H9 (cell line): ENCODE measurements around the gene APLN. TPM values are rescaled to one million over a fixed set of nuclear protein-coding genes. Genes with fewer than 3 reads are reported as not detected.

Experiments used
- DNase-seq: peaks from one replicate; pipeline ENCODE4 v3.0.0-alpha.2; 2017
- H2AFZ ChIP-seq: one replicate; pipeline ENCODE4 v1.6.1; 2013; ENCODE audit warnings: mild to moderate bottlenecking, low read length, control low read depth, moderate library complexity
- H2AK5ac ChIP-seq: 2 replicates; pipeline ENCODE4 v1.6.1; 2013; ENCODE audit warnings: low read length, control low read depth, mixed read lengths; ENCODE audit not compliant: insufficient read length
- H2BK120ac ChIP-seq: one replicate; pipeline ENCODE4 v1.6.1; 2013; ENCODE audit warnings: low read depth, mild to moderate bottlenecking, low read length, control low read depth, inconsistent platforms; ENCODE audit not compliant: poor library complexity, severe bottlenecking
- H2BK12ac ChIP-seq: 2 replicates; pipeline ENCODE4 v1.6.1; 2013; ENCODE audit warnings: low read length, control low read depth, mixed read lengths, low read depth; ENCODE audit not compliant: insufficient read length
- H2BK15ac ChIP-seq: 2 replicates; pipeline ENCODE4 v1.6.1; 2013; ENCODE audit warnings: low read depth, low read length, control low read depth
- H2BK20ac ChIP-seq: one replicate; pipeline ENCODE4 v1.6.1; 2013; ENCODE audit warnings: low read depth, mild to moderate bottlenecking, low read length, control low read depth, inconsistent platforms; ENCODE audit not compliant: poor library complexity, severe bottlenecking
- H2BK5ac ChIP-seq: 2 replicates; pipeline ENCODE4 v1.6.1; 2013; ENCODE audit warnings: low read length, control low read depth, mixed read lengths; ENCODE audit not compliant: insufficient read length
- H3K14ac ChIP-seq: 2 replicates; pipeline ENCODE4 v1.6.1; 2013; ENCODE audit warnings: low read length, control low read depth; ENCODE audit not compliant: insufficient read depth
- H3K18ac ChIP-seq: 2 replicates; pipeline ENCODE4 v1.6.1; 2013; ENCODE audit warnings: low read depth, mild to moderate bottlenecking, mixed read lengths, low read length, control low read depth; ENCODE audit not compliant: insufficient read length
- H3K23ac ChIP-seq: 2 replicates; pipeline ENCODE4 v1.6.1; 2013; ENCODE audit warnings: low read length, control low read depth, mixed read lengths, low read depth; ENCODE audit not compliant: insufficient read length
- H3K23me2 ChIP-seq: 2 replicates; pipeline ENCODE4 v1.6.1; 2013; ENCODE audit warnings: low read depth, mild to moderate bottlenecking, mixed read lengths, low read length, control low read depth; ENCODE audit not compliant: insufficient read length, poor library complexity, severe bottlenecking
- H3K27ac ChIP-seq: 2 replicates; pipeline ENCODE4 v1.5.1; 2013; ENCODE audit warnings: low read length, control low read depth, mixed read lengths, low read depth; ENCODE audit not compliant: insufficient read length
- H3K27me3 ChIP-seq: 2 replicates; pipeline ENCODE4 v1.6.1; 2013; ENCODE audit warnings: low read length, control low read depth, inconsistent platforms; ENCODE audit not compliant: insufficient read depth
- H3K4ac ChIP-seq: 2 replicates; pipeline ENCODE4 v1.6.1; 2013; ENCODE audit warnings: low read depth, mild to moderate bottlenecking, control low read depth, inconsistent platforms, low read length, moderate library complexity
- H3K4me1 ChIP-seq: 2 replicates; pipeline ENCODE4 v1.6.1; 2013; ENCODE audit warnings: low read length, control low read depth, inconsistent platforms; ENCODE audit not compliant: insufficient read depth
- H3K4me2 ChIP-seq: 2 replicates; pipeline ENCODE4 v1.6.1; 2013; ENCODE audit warnings: low read length, control low read depth, mixed read lengths; ENCODE audit not compliant: insufficient read length, insufficient read depth
- H3K56ac ChIP-seq: 2 replicates; pipeline ENCODE4 v1.6.1; 2013; ENCODE audit warnings: low read depth, mild to moderate bottlenecking, mixed read lengths, low read length, control low read depth; ENCODE audit not compliant: insufficient read length
- H3K79me1 ChIP-seq: 2 replicates; pipeline ENCODE4 v1.6.1; 2013; ENCODE audit warnings: low read depth, mild to moderate bottlenecking, moderate library complexity, low read length, control low read depth, inconsistent platforms; ENCODE audit not compliant: insufficient read depth, poor library complexity, severe bottlenecking
- H3K79me2 ChIP-seq: 2 replicates; pipeline ENCODE4 v1.6.1; 2013; ENCODE audit warnings: low read length, control low read depth, inconsistent platforms; ENCODE audit not compliant: insufficient read depth
- H3K9ac ChIP-seq: 2 replicates; pipeline ENCODE4 v1.6.1; 2013; ENCODE audit warnings: low read length, control low read depth, mixed read lengths; ENCODE audit not compliant: insufficient read length; ENCODE audit errors: extremely low read depth
- H3K9me3 ChIP-seq: one replicate; pipeline ENCODE4 v1.6.1; 2013; ENCODE audit warnings: low read depth, low read length, inconsistent platforms; ENCODE audit not compliant: control insufficient read depth
- H3T11ph ChIP-seq: one replicate; pipeline ENCODE4 v1.6.1; 2013; ENCODE audit warnings: mild to moderate bottlenecking, low read length, control low read depth, inconsistent platforms
- H4K20me1 ChIP-seq: one replicate; pipeline ENCODE4 v1.6.1; 2013; ENCODE audit not compliant: control insufficient read depth, insufficient read length, insufficient read depth
- H4K5ac ChIP-seq: 2 replicates; pipeline ENCODE4 v1.6.1; 2013; ENCODE audit warnings: low read depth, mild to moderate bottlenecking, mixed read lengths, low read length, control low read depth; ENCODE audit not compliant: insufficient read length
- H4K8ac ChIP-seq: replicated peaks from 2 replicates; pipeline ENCODE4 v1.6.1; 2013; ENCODE audit warnings: low read length, control low read depth, mixed read lengths, low read depth; ENCODE audit not compliant: insufficient read length
- H4K91ac ChIP-seq: 2 replicates; pipeline ENCODE4 v1.6.1; 2013; ENCODE audit warnings: low read depth, mild to moderate bottlenecking, moderate library complexity, mixed read lengths, low read length, control low read depth; ENCODE audit not compliant: insufficient read length
- H3K27ac Mint-ChIP-seq, 3 experiments: 2 replicates in 2 of 3; 3 replicates in 1 of 3; pipeline ENCODE4 v1.8.0; 2020 to 2021; ENCODE audit warnings: mixed read lengths in 3 of 3, mild to moderate bottlenecking in 1 of 3, moderate library complexity in 1 of 3
- H3K27me3 Mint-ChIP-seq: 2 replicates; pipeline ENCODE4 v1.8.0; 2021; ENCODE audit warnings: low read depth, mild to moderate bottlenecking, moderate library complexity, mixed read lengths
- H3K36me3 Mint-ChIP-seq, 3 experiments: 2 replicates in 2 of 3; 3 replicates in 1 of 3; pipeline ENCODE4 v1.8.0; 2020 to 2021; ENCODE audit warnings: low read depth in 3 of 3, mixed read lengths in 3 of 3; ENCODE audit not compliant: insufficient read depth in 1 of 3
- H3K4me1 Mint-ChIP-seq, 2 experiments: 2 replicates each; pipeline ENCODE4 v1.8.0; 2020; ENCODE audit warnings: mixed read lengths in 2 of 2
- H3K4me3 Mint-ChIP-seq, 2 experiments: 2 replicates in 1 of 2; 3 replicates in 1 of 2; pipeline ENCODE4 v1.8.0; 2020 to 2021; ENCODE audit warnings: mild to moderate bottlenecking in 2 of 2, mixed read lengths in 2 of 2, moderate library complexity in 1 of 2
- H3K9me3 Mint-ChIP-seq, 2 experiments: 2 replicates in 1 of 2; 3 replicates in 1 of 2; pipeline ENCODE4 v1.8.0; 2020; ENCODE audit warnings: mild to moderate bottlenecking in 2 of 2, mixed read lengths in 2 of 2, moderate library complexity in 1 of 2
- WGBS: extraction: QIAGEN DNeasy Blood & Tissue Kit; methylation state at CpG from one replicate; pipeline ENCODE4 v1.1.7; 2013; ENCODE audit warnings: missing lambda C conversion rate, low lambda C conversion rate, mixed read lengths; ENCODE audit not compliant: insufficient read length; ENCODE audit errors: extremely low coverage; 5-methylcytosine and 5-hydroxymethylcytosine counted together
- total RNA-seq: library from RNA; stranded (reverse); gene quantifications from 2 replicates; pipeline ENCODE4 v1.2.1, GENCODE V29; 2021
- TF ChIP-seq, protein P1 (sequence below): fragments of 200-600 bp; sonication (generic); conservative IDR thresholded peaks from 3 replicates; pipeline ENCODE4 v1.8.0; 2021; ENCODE audit warnings: antibody characterized with exemption, mild to moderate bottlenecking

Gene APLN
- total RNA-seq, 1 experiment from 2014 or later = 0.24 TPM

DNA sequence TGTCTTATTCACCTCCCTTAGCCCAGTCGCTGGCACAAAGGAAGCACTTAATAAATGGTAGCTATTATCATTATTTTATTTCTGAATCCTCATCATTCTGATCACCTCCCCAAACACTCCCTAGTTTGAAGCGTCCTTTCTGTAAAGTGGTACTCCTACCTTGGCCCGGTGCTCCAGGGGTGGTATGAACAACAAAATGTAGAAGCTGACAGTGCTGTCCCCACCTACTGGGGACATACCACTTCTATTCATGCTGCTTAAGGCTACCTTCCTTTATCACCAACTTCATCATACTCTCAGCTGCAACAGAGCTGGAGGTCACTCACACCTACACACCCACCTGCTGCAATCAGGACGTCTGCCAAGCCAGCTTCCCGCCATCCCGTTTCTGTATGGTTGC lies 40.8 kb upstream of the APLN start:
- Mint-ChIP-seq H3K4me1 (peaks cover 33 to 42% of the 10 kb centered on the region in 2 experiments), H3K27ac (no peak overlapping the region), H3K27me3 (peaks cover 30% of the 10 kb centered on the region), H3K36me3 (peaks cover 2 to 14% (median 5%) of the 10 kb centered on the region in 3 experiments; a peak in 4 of 7 replicates), H3K4me3 (no peak overlapping the region), H3K9me3 (peaks cover 0 to 68% of the 10 kb centered on the region in 2 experiments; a peak in 3 of 5 replicates)
- H3K79me1 ChIP-seq = no peaks in the 10 kb centered on the region
- H2BK15ac ChIP-seq = no peak overlapping the region
- peaks cover 9% of the 10 kb centered on the region; the same call in 1 of the 2 replicates for H3K4me1 ChIP-seq
- H3K23ac ChIP-seq = no peak overlapping the region
- H4K5ac ChIP-seq = no peak overlapping the region
- H3K14ac ChIP-seq = no peak overlapping the region
- H3K4ac ChIP-seq = no peak overlapping the region
- no peak overlapping the region for H3K9ac ChIP-seq
- no peak overlapping the region for H3K4me2 ChIP-seq
- no peak overlapping the region for H4K91ac ChIP-seq
- no peak overlapping the region for H2BK12ac ChIP-seq
- H3T11ph ChIP-seq = no peak overlapping the region
- no peak overlapping the region for H3K27ac ChIP-seq
- H3K18ac ChIP-seq = no peak overlapping the region
- WGBS = no CpG with 5 or more reads among the region's 6 CpGs
- no peak overlapping the region for H2BK120ac ChIP-seq
- TF ChIP-seq, protein P1, sequence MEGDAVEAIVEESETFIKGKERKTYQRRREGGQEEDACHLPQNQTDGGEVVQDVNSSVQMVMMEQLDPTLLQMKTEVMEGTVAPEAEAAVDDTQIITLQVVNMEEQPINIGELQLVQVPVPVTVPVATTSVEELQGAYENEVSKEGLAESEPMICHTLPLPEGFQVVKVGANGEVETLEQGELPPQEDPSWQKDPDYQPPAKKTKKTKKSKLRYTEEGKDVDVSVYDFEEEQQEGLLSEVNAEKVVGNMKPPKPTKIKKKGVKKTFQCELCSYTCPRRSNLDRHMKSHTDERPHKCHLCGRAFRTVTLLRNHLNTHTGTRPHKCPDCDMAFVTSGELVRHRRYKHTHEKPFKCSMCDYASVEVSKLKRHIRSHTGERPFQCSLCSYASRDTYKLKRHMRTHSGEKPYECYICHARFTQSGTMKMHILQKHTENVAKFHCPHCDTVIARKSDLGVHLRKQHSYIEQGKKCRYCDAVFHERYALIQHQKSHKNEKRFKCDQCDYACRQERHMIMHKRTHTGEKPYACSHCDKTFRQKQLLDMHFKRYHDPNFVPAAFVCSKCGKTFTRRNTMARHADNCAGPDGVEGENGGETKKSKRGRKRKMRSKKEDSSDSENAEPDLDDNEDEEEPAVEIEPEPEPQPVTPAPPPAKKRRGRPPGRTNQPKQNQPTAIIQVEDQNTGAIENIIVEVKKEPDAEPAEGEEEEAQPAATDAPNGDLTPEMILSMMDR = no peak
- H3K27me3 ChIP-seq = no peaks in the 10 kb centered on the region; the same call in 1 of the 2 replicates
- no peak overlapping the region for H2BK5ac ChIP-seq
- no peak overlapping the region for H4K8ac ChIP-seq
- no peak overlapping the region for H3K56ac ChIP-seq
- H2AK5ac ChIP-seq = no peak overlapping the region
- no peak overlapping the region for H2AFZ ChIP-seq
- peaks cover 8% of the 10 kb centered on the region for H3K9me3 ChIP-seq
- no peaks in the 10 kb centered on the region for H3K79me2 ChIP-seq
- no peaks in the 10 kb centered on the region for H4K20me1 ChIP-seq
- no peak for DNase-seq
- H2BK20ac ChIP-seq = no peak overlapping the region
- no peaks in the 10 kb centered on the region for H3K23me2 ChIP-seq
